Osteocyte (in vitro differentiated cells): ENCODE results near the gene RUNX2. TPM values are rescaled to one million over a fixed set of nuclear protein-coding genes. Genes with fewer than 3 reads are reported as not detected.

Experiments used
- DNase-seq: peaks from one replicate; pipeline ENCODE4 v3.0.0; 2021; ENCODE audit warnings: mixed read lengths; ENCODE audit not compliant: unreplicated experiment; ENCODE audit errors: extremely low spot score
- H3K27ac Mint-ChIP-seq: one replicate; pipeline ENCODE4 v1.8.0; 2021; ENCODE audit warnings: mild to moderate bottlenecking, mixed read lengths; ENCODE audit not compliant: unreplicated experiment
- H3K27me3 Mint-ChIP-seq: one replicate; pipeline ENCODE4 v1.8.0; 2021; ENCODE audit warnings: mixed read lengths; ENCODE audit not compliant: unreplicated experiment
- H3K36me3 Mint-ChIP-seq: one replicate; pipeline ENCODE4 v1.8.0; 2021; ENCODE audit warnings: mixed read lengths; ENCODE audit not compliant: unreplicated experiment
- H3K4me1 Mint-ChIP-seq: one replicate; pipeline ENCODE4 v1.8.0; 2021; ENCODE audit warnings: mixed read lengths; ENCODE audit not compliant: unreplicated experiment
- H3K4me3 Mint-ChIP-seq: one replicate; pipeline ENCODE4 v1.8.0; 2021; ENCODE audit warnings: mild to moderate bottlenecking, moderate library complexity, mixed read lengths; ENCODE audit not compliant: unreplicated experiment
- H3K9me3 Mint-ChIP-seq: one replicate; pipeline ENCODE4 v1.8.0; 2021; ENCODE audit warnings: mixed read lengths; ENCODE audit not compliant: unreplicated experiment
- CTCF ChIP-seq: fragments of 200-600 bp; sonication (generic); IDR thresholded peaks from 2 replicates; pipeline ENCODE4 v1.5.0; 2021; ENCODE audit warnings: antibody characterized with exemption, mild to moderate bottlenecking, moderate library complexity
- total RNA-seq: library from RNA; stranded (reverse); gene quantifications from 2 replicates; pipeline ENCODE4 v1.2.1, GENCODE V29; 2021

Gene RUNX2
- total RNA-seq, 1 donor from 2014 or later: 28.1 TPM

GRCh38 chr6:45707176-45707575 is 379.0 kb downstream of the RUNX2 start:
- DNase-seq: no peak
- Mint-ChIP-seq H3K4me1 (peaks cover 34% of the 10 kb centered on the region), H3K27me3 (no peaks in the 10 kb centered on the region), H3K9me3 (no peaks in the 10 kb centered on the region), H3K27ac (no peak overlapping the region), H3K4me3 (no peak overlapping the region), H3K36me3 (no peaks in the 10 kb centered on the region)
- no peak for TF ChIP-seq CTCF

- TF ChIP-seq CTCF: no peak
- H3K4me3 Mint-ChIP-seq: no peak overlapping the region
- H3K9me3 Mint-ChIP-seq: no peaks in the 10 kb centered on the region
- no peak for DNase-seq
- H3K4me1 Mint-ChIP-seq: peaks cover 40% of the 10 kb centered on the region
- no peaks in the 10 kb centered on the region for H3K27me3 Mint-ChIP-seq
- peak overlapping the region; percentile 87 for H3K27ac Mint-ChIP-seq
- H3K36me3 Mint-ChIP-seq: no peaks in the 10 kb centered on the region
Measured at GRCh38 chr6:45709781-45710220, 381.7 kb downstream of the RUNX2 start.

- Mint-ChIP-seq H3K4me3 (no peak overlapping the region), H3K36me3 (no peaks in the 10 kb centered on the region), H3K27me3 (no peaks in the 10 kb centered on the region), H3K27ac (peak overlapping the region; percentile 87), H3K9me3 (no peaks in the 10 kb centered on the region), H3K4me1 (peaks cover 43% of the 10 kb centered on the region)
- no peak for TF ChIP-seq CTCF
- peak; percentile 86 for DNase-seq
Measured at GRCh38 chr6:45710304-45710821, 382.2 kb downstream of the RUNX2 start.

GRCh38 chr6:45712076-45712475 is 383.9 kb downstream of the RUNX2 start:
- no peaks in the 10 kb centered on the region for H3K9me3 Mint-ChIP-seq
- peaks cover 41% of the 10 kb centered on the region for H3K4me1 Mint-ChIP-seq
- no peak for TF ChIP-seq CTCF
- DNase-seq: no peak
- H3K27me3 Mint-ChIP-seq: no peaks in the 10 kb centered on the region
- H3K27ac Mint-ChIP-seq: no peak overlapping the region
- no peaks in the 10 kb centered on the region for H3K36me3 Mint-ChIP-seq
- no peak overlapping the region for H3K4me3 Mint-ChIP-seq

- Mint-ChIP-seq H3K36me3 (no peaks in the 10 kb centered on the region), H3K9me3 (no peaks in the 10 kb centered on the region), H3K4me3 (no peak overlapping the region), H3K27ac (no peak overlapping the region), H3K4me1 (peaks cover 41% of the 10 kb centered on the region), H3K27me3 (no peaks in the 10 kb centered on the region)
- no peak for TF ChIP-seq CTCF
- no peak for DNase-seq
Measured at GRCh38 chr6:45712786-45713185, 384.7 kb downstream of the RUNX2 start.

Other genes with a start within 250 kb of the RUNX2 start
- 13.2 and 15.1 TPM in 2 replicates for gene SUPT3H, start 49.6 kb downstream of the RUNX2 start, total RNA-seq